OCI-LY1 (cell line): ENCODE measurements around the gene ZBTB45.

Source experiments
- CTCF ChIP-seq: fragments of 200-600 bp; sonication (generic), shearing (Covaris generic); IDR thresholded peaks from 2 replicates; pipeline ENCODE4 v1.5.1; 2017; ENCODE audit warnings: mild to moderate bottlenecking, antibody characterized with exemption, low read length, moderate library complexity, mixed read lengths
- EZH2 ChIP-seq: fragments of 200-600 bp; sonication (generic), shearing (Covaris generic); IDR thresholded peaks from 2 replicates; pipeline ENCODE4 v1.8.0; 2017; ENCODE audit warnings: borderline replicate concordance, mixed run types, mild to moderate bottlenecking, antibody characterized with exemption, low read length, moderate library complexity, mixed read lengths

GRCh38 chr19:58563823-58564222 is 44.2 kb upstream of the ZBTB45 start:
- TF ChIP-seq CTCF (no peak), EZH2 (no peak)
